ENCODE measurements around the gene DSP. TPM values are rescaled to one million over a fixed set of nuclear protein-coding genes. Genes with fewer than 3 reads are reported as not detected.
A peak's percentile ranks its signal among the peaks of the same experiment; 100 is the strongest.

DSP gene
- total RNA-seq, 1 experiment from 2014 or later, result 104 TPM

GRCh38 chr6:7604506-7604905 is 63.0 kb downstream of the DSP start (continued):
- TF ChIP-seq ZBTB33 (IDR thresholded peaks at IDR 0.05; ENCODE audit: extremely low read depth, insufficient replicate concordance, low read length) (no peak), FOSL1 (IDR thresholded peaks at IDR 0.05; ENCODE audit: low read depth) (no peak), EZH2phosphoT487 (IDR thresholded peaks at IDR 0.05; ENCODE audit: borderline replicate concordance) (no peak), ATF3 (IDR thresholded peaks at IDR 0.05) (no peak), ZNF274 (IDR thresholded peaks at IDR 0.05; ENCODE audit: low read depth, low read length) (no peak)

- Histone ChIP-seq H3K4me3 (replicated peaks in 1 of 2; ENCODE audit: low read depth in 1 of 2, low read length in 2 of 2) (no peak overlapping the region), H3K9me3 (ENCODE audit: control insufficient read depth in 1 of 2, insufficient read depth in 1 of 2, low read depth in 1 of 2, low read length in 2 of 2) (no peaks in the 10 kb centered on the region), H2AFZ (ENCODE audit: low read depth, low read length, poor library complexity, severe bottlenecking) (no peak overlapping the region), H3K4me2 (ENCODE audit: low read length) (no peak overlapping the region), H3K9me2 (ENCODE audit: insufficient read depth) (no peaks in the 10 kb centered on the region), H4K20me1 (ENCODE audit: insufficient read depth) (no peaks in the 10 kb centered on the region), H3K27ac (ENCODE audit: low read depth, low read length) (no peak overlapping the region), H3K36me3 (ENCODE audit: control insufficient read depth in 1 of 2, insufficient read depth in 2 of 2, low read length in 2 of 2) (0 out of 4 replicates have a peak, but pooled peaks cover 0 to 3% of the 10 kb centered on the region in 2 experiments), H3K4me1 (ENCODE audit: control insufficient read depth in 1 of 2, insufficient read depth in 2 of 2, low read length in 2 of 2) (peaks cover 0 to 2% of the 10 kb centered on the region in 2 experiments; a peak in 1 of 4 replicates), H3K79me2 (ENCODE audit: insufficient read depth, low read length) (no peaks in the 10 kb centered on the region), H3K27me3 (ENCODE audit: insufficient read depth, low read length) (no peaks in the 10 kb centered on the region), H3K9ac (ENCODE audit: low read length) (no peak overlapping the region)
- CTCF ChIA-PET, result interaction anchor here (0.6 to 3.1 kb wide), 12 partner anchors 8 to 939 kb away, joined by 3 to 17 read pairs (median 3); no protein-coding TSS in a partner anchor
- intact Hi-C loops (cut with micrococcal nuclease), result loop anchor here (1.0 to 10.0 kb wide), 5 partner anchors 191 to 1061 kb away; no protein-coding TSS in a partner anchor
- RAD21 ChIA-PET (ENCODE audit: low non-redundant PET in 1 of 2, low total read pairs in 2 of 2, uncharacterized antibody in 2 of 2, unreplicated experiment in 2 of 2), result interaction anchor here in 1 of 2 experiments (0.7 kb wide), 1 partner anchor 68 kb away, joined by 5 read pairs; no protein-coding TSS in a partner anchor
- DNase-seq (ENCODE audit: low read depth, low spot score), result peak; percentile 48
- ATAC-seq, result peak; percentile 74
- POLR2A ChIA-PET, result interaction anchor here (0.7 kb wide), 1 partner anchor 361 kb away, joined by 3 read pairs; no protein-coding TSS in a partner anchor
- no TSS peak for BruUV-seq (replicated peaks)
- TF ChIP-seq YY1 (IDR thresholded peaks at IDR 0.05; ENCODE audit: extremely low read depth, insufficient replicate concordance, low read depth, low read length), result no peak
- no peak for TF ChIP-seq CEBPB (IDR thresholded peaks at IDR 0.05; ENCODE audit: low read depth)
- TF ChIP-seq CTCF (IDR thresholded peaks at IDR 0.05 in 2 of 3, conservative IDR thresholded peaks at IDR 0.05 in 1 of 3; ENCODE audit: borderline replicate concordance in 1 of 3, insufficient read depth in 1 of 3, low read depth in 2 of 3, low read length in 2 of 3), result peak; percentile 70 to 78 (median 74)
- TF ChIP-seq RAD21 (IDR thresholded peaks at IDR 0.05; ENCODE audit: low read depth), result peak; percentile 92
- no peak for TF ChIP-seq POLR2A (IDR thresholded peaks at IDR 0.05; ENCODE audit: borderline replicate concordance, extremely low read depth, insufficient read depth, insufficient read length)
- TF ChIP-seq ZFX (IDR thresholded peaks at IDR 0.05), result no peak
- no peak for TF ChIP-seq ZNF274 (IDR thresholded peaks at IDR 0.05; ENCODE audit: low read depth, low read length)
- no peak for TF ChIP-seq TCF7L2 (IDR thresholded peaks at IDR 0.05; ENCODE audit: borderline replicate concordance, extremely low read depth, insufficient read depth, insufficient read length)
- no peak for TF ChIP-seq MAX (IDR thresholded peaks at IDR 0.05)
- TF ChIP-seq EZH2 (IDR thresholded peaks at IDR 0.05), result no peak
- TF ChIP-seq SIN3A (IDR thresholded peaks at IDR 0.05; ENCODE audit: low read depth), result no peak
- no peak for TF ChIP-seq FOSL1 (IDR thresholded peaks at IDR 0.05; ENCODE audit: low read depth)
- no peak for TF ChIP-seq SP1 (IDR thresholded peaks at IDR 0.05; ENCODE audit: low read depth)
- TF ChIP-seq CBX3 (IDR thresholded peaks at IDR 0.05; ENCODE audit: low read depth), result no peak
- TF ChIP-seq ATF3 (IDR thresholded peaks at IDR 0.05), result no peak
- no peak for TF ChIP-seq ELF1 (IDR thresholded peaks at IDR 0.05; ENCODE audit: borderline replicate concordance, low read depth)
Measured at GRCh38 chr6:7615611-7616383, 74.3 kb downstream of the DSP start.

Data from HCT116 (cell line).